Adrenal gland (tissue), 5 donors: ENCODE results near the gene PCDH9.

ENCODE experiments used
- POLR2A ChIP-seq, 2 donors: fragments of 450-650 bp; IDR thresholded peaks; one replicate each; pipeline ENCODE4 v1.6.1; 2017; ENCODE audit warnings: antibody characterized with exemption in 2 of 2, mild to moderate bottlenecking in 2 of 2, moderate library complexity in 1 of 2
- TF ChIP-seq, protein P1 (sequence below), 6 experiments: fragments of 450-650 bp in 4 of 6; fragments of 200-600 bp in 2 of 6; sonication (generic) in 1 of 6; IDR thresholded peaks; 1 replicate in 5 of 6; 2 replicates in 1 of 6; pipeline versions ENCODE4 v1.5.1 to v1.8.0; 2016 to 2021; ENCODE audit warnings: antibody characterized with exemption in 6 of 6, mild to moderate bottlenecking in 2 of 6, moderate library complexity in 1 of 6
- donor health status: DM: no; HTN: no; CAD: no.

- TF ChIP-seq, protein P1, sequence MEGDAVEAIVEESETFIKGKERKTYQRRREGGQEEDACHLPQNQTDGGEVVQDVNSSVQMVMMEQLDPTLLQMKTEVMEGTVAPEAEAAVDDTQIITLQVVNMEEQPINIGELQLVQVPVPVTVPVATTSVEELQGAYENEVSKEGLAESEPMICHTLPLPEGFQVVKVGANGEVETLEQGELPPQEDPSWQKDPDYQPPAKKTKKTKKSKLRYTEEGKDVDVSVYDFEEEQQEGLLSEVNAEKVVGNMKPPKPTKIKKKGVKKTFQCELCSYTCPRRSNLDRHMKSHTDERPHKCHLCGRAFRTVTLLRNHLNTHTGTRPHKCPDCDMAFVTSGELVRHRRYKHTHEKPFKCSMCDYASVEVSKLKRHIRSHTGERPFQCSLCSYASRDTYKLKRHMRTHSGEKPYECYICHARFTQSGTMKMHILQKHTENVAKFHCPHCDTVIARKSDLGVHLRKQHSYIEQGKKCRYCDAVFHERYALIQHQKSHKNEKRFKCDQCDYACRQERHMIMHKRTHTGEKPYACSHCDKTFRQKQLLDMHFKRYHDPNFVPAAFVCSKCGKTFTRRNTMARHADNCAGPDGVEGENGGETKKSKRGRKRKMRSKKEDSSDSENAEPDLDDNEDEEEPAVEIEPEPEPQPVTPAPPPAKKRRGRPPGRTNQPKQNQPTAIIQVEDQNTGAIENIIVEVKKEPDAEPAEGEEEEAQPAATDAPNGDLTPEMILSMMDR (IDR thresholded peaks at IDR 0.05): no peak
- TF ChIP-seq POLR2A (IDR thresholded peaks at IDR 0.05): no peak
Observed at GRCh38 chr13:66663206-66663605, 566.9 kb downstream of the PCDH9 start.
